IMR-90 (cell line): ENCODE data around the gene PCED1A. TPM values are rescaled to one million over a fixed set of nuclear protein-coding genes. Genes with fewer than 3 reads are reported as not detected.

Experiments used
- ATAC-seq: fragments of 200-7000 bp; cut with Tn5 transposase; 2 replicates; pipeline ENCODE4 v1.9.1; 2020; ENCODE audit warnings: low read depth, mild to moderate bottlenecking, moderate library complexity
- BruUV-seq: library from RNA; stranded (reverse); fragments of 400-500 nt; replicated peaks from 2 replicates; lab custom pipeline; 2021; lab: Mats Ljungman, UMichigan
- CTCF ChIA-PET: fragments of 300-600 bp; formaldehyde crosslinking; extraction: SDS; loops from one replicate; lab custom pipeline; 2021; ENCODE audit warnings: antibody characterized with exemption; lab: Yijun Ruan, JAX
- POLR2A ChIA-PET: fragments of 300-600 bp; sonication (Branson Sonifier 250); formaldehyde crosslinking; loops from one replicate; lab custom pipeline; 2022; ENCODE audit warnings: antibody characterized with exemption; ENCODE audit not compliant: unreplicated experiment; lab: Charles Lee
- DNase-seq: peaks from one replicate; pipeline ENCODE4 v3.0.0; 2013
- H2AFZ ChIP-seq: replicated peaks from 2 replicates; pipeline ENCODE3; 2013; ENCODE audit warnings: low read length, mild to moderate bottlenecking; ENCODE audit not compliant: poor library complexity
- H2AK5ac ChIP-seq: 2 replicates; pipeline ENCODE4 v1.6.1; 2013; ENCODE audit warnings: low read depth, low read length, inconsistent platforms
- H2AK9ac ChIP-seq: replicated peaks from 2 replicates; pipeline ENCODE3; 2013; ENCODE audit warnings: mild to moderate bottlenecking, low read depth, low read length, moderate library complexity; ENCODE audit not compliant: poor library complexity
- H2BK120ac ChIP-seq: 2 replicates; pipeline ENCODE4 v1.6.1; 2013; ENCODE audit warnings: low read depth, low read length, inconsistent platforms
- H2BK15ac ChIP-seq: 3 replicates; pipeline ENCODE4 v1.6.1; 2013; ENCODE audit warnings: low read depth, low read length, inconsistent platforms
- H2BK20ac ChIP-seq: 2 replicates; pipeline ENCODE4 v1.6.1; 2013; ENCODE audit warnings: low read depth, mild to moderate bottlenecking, inconsistent platforms, low read length, moderate library complexity
- H2BK5ac ChIP-seq: 2 replicates; pipeline ENCODE4 v1.6.1; 2013; ENCODE audit warnings: mild to moderate bottlenecking, low read depth, low read length, inconsistent platforms; ENCODE audit not compliant: poor library complexity, severe bottlenecking
- H3K14ac ChIP-seq: replicated peaks from 2 replicates; pipeline ENCODE4 v1.6.1; 2013; ENCODE audit warnings: low read depth, low read length, inconsistent platforms
- H3K18ac ChIP-seq: 2 replicates; pipeline ENCODE4 v1.6.1; 2013; ENCODE audit warnings: low read depth, low read length, control low read depth
- H3K23ac ChIP-seq: 2 replicates; pipeline ENCODE4 v1.6.1; 2013; ENCODE audit warnings: low read depth, low read length, inconsistent platforms
- H3K27ac ChIP-seq: 2 replicates; pipeline ENCODE4 v1.5.1; 2013; ENCODE audit warnings: mild to moderate bottlenecking, control low read depth, low read length; ENCODE audit not compliant: insufficient read depth
- H3K27me3 ChIP-seq: 2 replicates; pipeline ENCODE4 v1.6.1; 2013; ENCODE audit warnings: low read length; ENCODE audit not compliant: control insufficient read depth, insufficient read depth
- H3K36me3 ChIP-seq: 2 replicates; pipeline ENCODE4 v1.6.1; 2013; ENCODE audit warnings: low read length, mixed read lengths; ENCODE audit not compliant: control insufficient read depth, insufficient read depth
- H3K4ac ChIP-seq: 2 replicates; pipeline ENCODE4 v1.6.1; 2013; ENCODE audit warnings: low read depth, low read length, inconsistent platforms
- H3K4me1 ChIP-seq: 2 replicates; pipeline ENCODE4 v1.6.1; 2013; ENCODE audit warnings: low read length, mixed read lengths; ENCODE audit not compliant: control insufficient read depth, insufficient read depth
- H3K4me2 ChIP-seq: 2 replicates; pipeline ENCODE4 v1.6.1; 2013; ENCODE audit warnings: low read depth, mild to moderate bottlenecking, control low read depth, low read length, moderate library complexity
- H3K4me3 ChIP-seq: 2 replicates; pipeline ENCODE4 v1.5.1; 2013; ENCODE audit warnings: low read depth, mild to moderate bottlenecking, control low read depth, low read length, moderate library complexity; ENCODE audit not compliant: insufficient read depth
- H3K56ac ChIP-seq: 2 replicates; pipeline ENCODE4 v1.6.1; 2013; ENCODE audit warnings: low read length, inconsistent platforms; ENCODE audit not compliant: insufficient read depth; ENCODE audit errors: extremely low read depth
- H3K79me1 ChIP-seq, 2 experiments: 2 replicates each; pipeline ENCODE4 v1.6.1; 2013; ENCODE audit warnings: low read length in 2 of 2, inconsistent platforms in 1 of 2, low read depth in 1 of 2
- H3K9ac ChIP-seq: 2 replicates; pipeline ENCODE4 v1.6.1; 2013; ENCODE audit warnings: low read depth, low read length, control low read depth
- H3K9me1 ChIP-seq: 2 replicates; pipeline ENCODE4 v1.6.1; 2013; ENCODE audit warnings: low read length, inconsistent platforms; ENCODE audit not compliant: insufficient read depth
- H3K9me3 ChIP-seq: 2 replicates; pipeline ENCODE4 v1.6.1; 2013; ENCODE audit warnings: low read length; ENCODE audit not compliant: control insufficient read depth, insufficient read depth
- H4K20me1 ChIP-seq: 2 replicates; pipeline ENCODE4 v1.6.1; 2013; ENCODE audit warnings: low read length, inconsistent platforms; ENCODE audit not compliant: insufficient read depth
- H4K5ac ChIP-seq: 2 replicates; pipeline ENCODE4 v1.6.1; 2013; ENCODE audit warnings: mild to moderate bottlenecking, low read depth, low read length, control low read depth
- H4K8ac ChIP-seq, 2 experiments: 2 replicates each; pipeline ENCODE4 v1.6.1; 2013; ENCODE audit warnings: low read depth in 2 of 2, low read length in 2 of 2, control low read depth in 1 of 2, inconsistent platforms in 1 of 2
- H4K91ac ChIP-seq: 2 replicates; pipeline ENCODE4 v1.6.1; 2013; ENCODE audit warnings: low read depth, low read length, inconsistent platforms; ENCODE audit not compliant: insufficient read depth
- CEBPB ChIP-seq: IDR thresholded peaks from 2 replicates; pipeline ENCODE4 v1.6.1; 2012; ENCODE audit warnings: low read depth, low read length, improper control_type of control experiment
- CTCF ChIP-seq: conservative IDR thresholded peaks from 2 replicates; pipeline ENCODE4 v1.5.1; 2012; ENCODE audit warnings: mild to moderate bottlenecking, low read depth, low read length, improper control_type of control experiment
- FOS ChIP-seq: fragments of 150-350 bp; IDR thresholded peaks from 2 replicates; pipeline ENCODE4 v1.6.1; 2016; ENCODE audit warnings: low read depth, low read length
- MAFK ChIP-seq: IDR thresholded peaks from 2 replicates; pipeline ENCODE4 v1.6.1; 2012; ENCODE audit warnings: low read depth, low read length, improper control_type of control experiment
- MXI1 ChIP-seq: IDR thresholded peaks from 2 replicates; pipeline ENCODE4 v1.6.1; 2012; ENCODE audit warnings: low read depth, mild to moderate bottlenecking, low read length, moderate library complexity, borderline replicate concordance
- NFE2L2 ChIP-seq: fragments of 150-350 bp; IDR thresholded peaks from 2 replicates; pipeline ENCODE4 v1.6.1; 2016; ENCODE audit warnings: low read depth, mild to moderate bottlenecking, low read length
- POLR2A ChIP-seq: IDR thresholded peaks from 2 replicates; pipeline ENCODE4 v1.6.1; 2012; ENCODE audit warnings: mild to moderate bottlenecking, low read depth, low read length
- RAD21 ChIP-seq: IDR thresholded peaks from 2 replicates; pipeline ENCODE4 v1.6.1; 2012; ENCODE audit warnings: low read length, improper control_type of control experiment
- RCOR1 ChIP-seq: IDR thresholded peaks from 2 replicates; pipeline ENCODE4 v1.6.1; 2012; ENCODE audit warnings: mild to moderate bottlenecking, low read length, improper control_type of control experiment; ENCODE audit not compliant: insufficient replicate concordance
- RFX5 ChIP-seq: IDR thresholded peaks from 2 replicates; pipeline ENCODE4 v1.8.0; 2012; ENCODE audit warnings: low read depth, mild to moderate bottlenecking, low read length, moderate library complexity
- SMC3 ChIP-seq: fragments of 150-350 bp; IDR thresholded peaks from 2 replicates; pipeline ENCODE4 v1.6.1; 2016; ENCODE audit warnings: low read depth, mild to moderate bottlenecking, antibody characterized with exemption, low read length, moderate library complexity
- WGBS, 2 experiments: methylation state at CpG; one replicate each; pipeline versions ENCODE4 v1.1.5 to v1.1.7; 2013; ENCODE audit warnings: missing lambda C conversion rate in 2 of 2; ENCODE audit not compliant: insufficient read length in 1 of 2; ENCODE audit errors: extremely low coverage in 2 of 2; 5-methylcytosine and 5-hydroxymethylcytosine counted together
- dilution Hi-C: fragments of 300-500 bp; cut with HindIII; formaldehyde crosslinking; loops from one replicate; pipeline ENCODE4 v1.14.3; 2018; ENCODE audit warnings: low sequenced_read_pairs; ENCODE audit not compliant: unreplicated experiment
- in situ Hi-C: fragments of 300-500 bp; cut with MboI; formaldehyde crosslinking; loops from 3 replicates; pipeline ENCODE4 v1.14.3; 2019; ENCODE audit warnings: low sequenced_read_pairs, inconsistent platforms, mixed read lengths
- intact Hi-C: fragments of 100-400 bp; cut with micrococcal nuclease; formaldehyde crosslinking; loops from 2 replicates; pipeline ENCODE4 v1.10.0; 2022
- polyA plus RNA-seq, 3 experiments: library from polyadenylated mRNA; depleted of rRNA; stranded (reverse); fragments of >200 nt; gene quantifications; 2 replicates each; pipeline ENCODE4 v1.2.3, GENCODE V29; 2012; ENCODE audit warnings: low replicate concordance in 1 of 3
- total RNA-seq: library from RNA; depleted of rRNA; stranded (reverse); fragments of >200 nt; gene quantifications from 2 replicates; pipeline ENCODE4 v1.2.3, GENCODE V29; 2012
- TF ChIP-seq, protein P1 (sequence below): fragments of 150-350 bp; IDR thresholded peaks from 2 replicates; pipeline ENCODE4 v1.6.1; 2016; ENCODE audit warnings: low read depth, mild to moderate bottlenecking, low read length, moderate library complexity, borderline replicate concordance
- TF ChIP-seq, protein P2 (sequence below): fragments of 150-350 bp; IDR thresholded peaks from 2 replicates; pipeline ENCODE4 v1.6.1; 2017; ENCODE audit warnings: mild to moderate bottlenecking, antibody characterized with exemption, low read length, low read depth

The PCED1A gene
- total and polyA plus RNA-seq, 2 of the 4 experiments (the other 2 are of a cell fraction): 9.7 to 33.4 TPM

- Histone ChIP-seq H2BK5ac (peak overlapping the region; percentile 10), H3K36me3 (no peaks in the 10 kb centered on the region), H4K5ac (peak overlapping the region; percentile 86; the same call in 1 of the 2 replicates), H4K20me1 (no peaks in the 10 kb centered on the region), H2BK15ac (peak overlapping the region; percentile 45; the same call in 1 of the 3 replicates), H3K9me3 (no peaks in the 10 kb centered on the region), H3K4me2 (no peak overlapping the region), H3K18ac (peak overlapping the region; percentile 91; the same call in 1 of the 2 replicates), H3K23ac (no peak overlapping the region), H3K9ac (no peak overlapping the region; the same call in 1 of the 2 replicates), H3K4me3 (no peak overlapping the region), H4K91ac (peak overlapping the region; percentile 91), H2BK20ac (no peak overlapping the region; the same call in 1 of the 2 replicates), H3K79me1 (no peaks in the 10 kb centered on the region), H3K9me1 (peaks cover 12% of the 10 kb centered on the region), H4K8ac (peak overlapping the region; percentile 94 to 95; a peak in 2 of 4 replicates), H2BK120ac (peak overlapping the region; percentile 86), H2AK9ac (peak overlapping the region; percentile 85), H3K56ac (no peak overlapping the region), H3K27me3 (no peaks in the 10 kb centered on the region), H3K4ac (peak overlapping the region; percentile 69), H2AK5ac (peak overlapping the region; percentile 69), H3K4me1 (peaks cover 27% of the 10 kb centered on the region), H3K14ac (no peak overlapping the region), H2AFZ (peak overlapping the region; percentile 91), H3K27ac (peak overlapping the region; percentile 99)
- in situ Hi-C loops (loop anchor here (25.0 kb wide), 1 partner anchor 709 kb away; the partner anchor contains the start of gene STK35), dilution Hi-C loops (no loop called here), intact Hi-C loops (no loop called here)
- no peak for ATAC-seq
- 42% methylated on average over 24 of the region's 68 CpGs; no CpG with 5 or more reads in 1 of the 2 experiments for WGBS, 2 experiments
- POLR2A ChIA-PET: no interaction called here
- CTCF ChIA-PET: no interaction called here
- no TSS peak for BruUV-seq
- no peak for DNase-seq
- no peak for TF ChIP-seq POLR2A
- no peak for TF ChIP-seq RAD21
- TF ChIP-seq, protein P1, sequence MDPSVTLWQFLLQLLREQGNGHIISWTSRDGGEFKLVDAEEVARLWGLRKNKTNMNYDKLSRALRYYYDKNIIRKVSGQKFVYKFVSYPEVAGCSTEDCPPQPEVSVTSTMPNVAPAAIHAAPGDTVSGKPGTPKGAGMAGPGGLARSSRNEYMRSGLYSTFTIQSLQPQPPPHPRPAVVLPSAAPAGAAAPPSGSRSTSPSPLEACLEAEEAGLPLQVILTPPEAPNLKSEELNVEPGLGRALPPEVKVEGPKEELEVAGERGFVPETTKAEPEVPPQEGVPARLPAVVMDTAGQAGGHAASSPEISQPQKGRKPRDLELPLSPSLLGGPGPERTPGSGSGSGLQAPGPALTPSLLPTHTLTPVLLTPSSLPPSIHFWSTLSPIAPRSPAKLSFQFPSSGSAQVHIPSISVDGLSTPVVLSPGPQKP: no peak
- no peak for TF ChIP-seq CTCF
- no peak for TF ChIP-seq RFX5
- no peak for TF ChIP-seq RCOR1
- TF ChIP-seq FOS: no peak
- TF ChIP-seq, protein P2, sequence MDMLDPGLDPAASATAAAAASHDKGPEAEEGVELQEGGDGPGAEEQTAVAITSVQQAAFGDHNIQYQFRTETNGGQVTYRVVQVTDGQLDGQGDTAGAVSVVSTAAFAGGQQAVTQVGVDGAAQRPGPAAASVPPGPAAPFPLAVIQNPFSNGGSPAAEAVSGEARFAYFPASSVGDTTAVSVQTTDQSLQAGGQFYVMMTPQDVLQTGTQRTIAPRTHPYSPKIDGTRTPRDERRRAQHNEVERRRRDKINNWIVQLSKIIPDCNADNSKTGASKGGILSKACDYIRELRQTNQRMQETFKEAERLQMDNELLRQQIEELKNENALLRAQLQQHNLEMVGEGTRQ: no peak
- no peak for TF ChIP-seq MAFK
- no peak for TF ChIP-seq SMC3
- TF ChIP-seq CEBPB: no peak
- TF ChIP-seq MXI1: no peak
- no peak for TF ChIP-seq NFE2L2
Measured at GRCh38 chr20:2820896-2821869, 19.3 kb downstream of the PCED1A start.
